ENCODE data around the gene WASL.
"Not testable (repeated sequence)": the region's sequence is repeated elsewhere in the genome, so short reads cannot be mapped to it uniquely, and the experiment has no call there.

WASL gene

DNA sequence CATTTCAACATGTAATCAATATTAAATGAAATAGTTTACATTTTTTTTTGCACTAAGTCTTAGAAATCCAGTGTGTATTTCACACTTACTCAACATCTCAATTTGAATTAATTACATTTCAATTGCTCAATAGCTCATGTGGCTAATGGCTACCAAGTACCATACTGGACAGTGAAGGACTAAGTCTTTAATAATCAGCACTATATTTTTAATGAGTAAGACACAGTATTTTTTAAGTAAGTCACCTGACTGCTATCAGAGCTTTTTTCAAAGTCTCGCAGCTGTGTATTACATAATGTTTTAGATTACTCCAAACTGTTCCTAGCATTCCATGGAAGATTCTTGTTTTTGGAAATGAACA, 19.6 kb downstream of the WASL start:
- Histone ChIP-seq H3K36me3 (ENCODE audit: insufficient read depth, low read depth, low read length) (no peaks in the 10 kb centered on the region; the same call in 1 of the 2 replicates), H3K27ac (ENCODE audit: low read length) (no peak overlapping the region), H3K9me3 (ENCODE audit: insufficient read depth, low read depth, low read length) (no peaks in the 10 kb centered on the region), H3K27me3 (ENCODE audit: insufficient read depth, low read length) (no peaks in the 10 kb centered on the region), H3K4me1 (ENCODE audit: insufficient read depth, low read length) (peaks cover 15% of the 10 kb centered on the region), H3K4me3 (ENCODE audit: low read length) (no peak overlapping the region), H3K9ac (ENCODE audit: low read depth, low read length) (no peak overlapping the region)

GRCh38 chr7:123727071-123727837, 21.5 kb downstream of the WASL start:
- Histone ChIP-seq H3K9me3 (ENCODE audit: insufficient read depth, low read depth, low read length) (no peaks in the 10 kb centered on the region), H3K27ac (ENCODE audit: low read length) (no peak overlapping the region), H3K4me1 (ENCODE audit: insufficient read depth, low read length) (peaks cover 24% of the 10 kb centered on the region), H3K4me3 (ENCODE audit: low read length) (no peak overlapping the region), H3K9ac (ENCODE audit: low read depth, low read length) (no peak overlapping the region), H3K36me3 (ENCODE audit: insufficient read depth, low read depth, low read length) (no peaks in the 10 kb centered on the region), H3K27me3 (ENCODE audit: insufficient read depth, low read length) (no peaks in the 10 kb centered on the region)

- no peaks in the 10 kb centered on the region for H3K27me3 ChIP-seq (ENCODE audit: insufficient read depth, low read length)
- H3K4me3 ChIP-seq (ENCODE audit: low read length): no peak overlapping the region
- no peaks in the 10 kb centered on the region for H3K9me3 ChIP-seq (ENCODE audit: insufficient read depth, low read depth, low read length)
- no peaks in the 10 kb centered on the region for H3K36me3 ChIP-seq (ENCODE audit: insufficient read depth, low read depth, low read length)
- peaks cover 24% of the 10 kb centered on the region for H3K4me1 ChIP-seq (ENCODE audit: insufficient read depth, low read length)
- no peak overlapping the region for H3K27ac ChIP-seq (ENCODE audit: low read length)
- H3K9ac ChIP-seq (ENCODE audit: low read depth, low read length): no peak overlapping the region
Observed at GRCh38 chr7:123725586-123726171, 23.1 kb downstream of the WASL start.

GRCh38 chr7:123724817-123725253, 24.0 kb downstream of the WASL start:
- Histone ChIP-seq H3K4me3 (ENCODE audit: low read length) (no peak overlapping the region), H3K36me3 (ENCODE audit: insufficient read depth, low read depth, low read length) (no peaks in the 10 kb centered on the region), H3K9ac (ENCODE audit: low read depth, low read length) (no peak overlapping the region), H3K27me3 (ENCODE audit: insufficient read depth, low read length) (no peaks in the 10 kb centered on the region), H3K9me3 (ENCODE audit: insufficient read depth, low read depth, low read length) (no peaks in the 10 kb centered on the region), H3K27ac (ENCODE audit: low read length) (no peak overlapping the region), H3K4me1 (ENCODE audit: insufficient read depth, low read length) (peaks cover 24% of the 10 kb centered on the region)

- no peak overlapping the region for H3K27ac ChIP-seq (ENCODE audit: low read length)
- peaks cover 24% of the 10 kb centered on the region for H3K4me1 ChIP-seq (ENCODE audit: insufficient read depth, low read length)
- no peaks in the 10 kb centered on the region for H3K36me3 ChIP-seq (ENCODE audit: insufficient read depth, low read depth, low read length)
- no peak overlapping the region for H3K4me3 ChIP-seq (ENCODE audit: low read length)
- H3K9me3 ChIP-seq (ENCODE audit: insufficient read depth, low read depth, low read length): no peaks in the 10 kb centered on the region
- no peaks in the 10 kb centered on the region for H3K27me3 ChIP-seq (ENCODE audit: insufficient read depth, low read length)
- no peak overlapping the region for H3K9ac ChIP-seq (ENCODE audit: low read depth, low read length)
Observed at GRCh38 chr7:123723913-123724312, 24.9 kb downstream of the WASL start.

GRCh38 chr7:123720527-123720926, 28.3 kb downstream of the WASL start:
- not testable (repeated sequence) for H3K9me3 ChIP-seq (ENCODE audit: insufficient read depth, low read depth, low read length); H3K9ac ChIP-seq (ENCODE audit: low read depth, low read length); H3K27me3 ChIP-seq (ENCODE audit: insufficient read depth, low read length); H3K4me3 ChIP-seq (ENCODE audit: low read length); H3K36me3 ChIP-seq (ENCODE audit: insufficient read depth, low read depth, low read length); H3K27ac ChIP-seq (ENCODE audit: low read length)
- H3K4me1 ChIP-seq (ENCODE audit: insufficient read depth, low read length): peaks cover 17% of the 10 kb centered on the region

DNA sequence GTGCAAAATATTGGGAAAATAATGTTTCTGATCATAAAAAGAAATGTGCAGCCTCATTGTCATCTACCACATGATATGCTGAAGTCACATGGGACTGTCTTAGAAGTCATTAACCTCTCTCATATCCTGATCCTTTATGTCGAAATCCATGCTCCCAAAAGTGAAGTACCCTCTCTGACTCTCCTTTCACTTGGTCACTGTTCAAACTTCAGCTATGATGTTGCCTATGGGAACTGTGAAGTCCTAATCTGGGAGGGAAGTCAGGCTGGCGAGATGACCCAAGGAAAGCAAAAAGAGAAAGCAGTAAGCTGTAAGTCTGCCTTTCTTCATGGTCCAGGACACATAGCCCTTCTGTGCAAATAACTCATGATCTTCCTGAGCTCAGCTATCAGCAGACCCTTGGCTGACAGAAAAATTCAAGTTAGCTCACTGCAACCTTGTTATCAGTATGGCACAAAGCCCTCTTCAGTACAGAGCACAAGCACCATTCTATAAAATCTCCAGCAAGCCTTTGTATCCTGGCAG, 29.5 kb downstream of the WASL start:
- Histone ChIP-seq H3K27me3 (ENCODE audit: insufficient read depth, low read length) (no peaks in the 10 kb centered on the region), H3K9ac (ENCODE audit: low read depth, low read length) (no peak overlapping the region), H3K4me3 (ENCODE audit: low read length) (no peak overlapping the region), H3K4me1 (ENCODE audit: insufficient read depth, low read length) (peaks cover 10% of the 10 kb centered on the region), H3K36me3 (ENCODE audit: insufficient read depth, low read depth, low read length) (no peaks in the 10 kb centered on the region), H3K27ac (ENCODE audit: low read length) (no peak overlapping the region), H3K9me3 (ENCODE audit: insufficient read depth, low read depth, low read length) (no peaks in the 10 kb centered on the region)

- H3K4me1 ChIP-seq (ENCODE audit: insufficient read depth, low read length): peaks cover 5% of the 10 kb centered on the region
Observed at GRCh38 chr7:123718773-123719172, 30.0 kb downstream of the WASL start.

GRCh38 chr7:123717689-123718088, 31.1 kb downstream of the WASL start:
- Histone ChIP-seq H3K9ac (ENCODE audit: low read depth, low read length) (no peak overlapping the region), H3K36me3 (ENCODE audit: insufficient read depth, low read depth, low read length) (no peaks in the 10 kb centered on the region), H3K4me1 (ENCODE audit: insufficient read depth, low read length) (no peaks in the 10 kb centered on the region; the same call in none of the 2 replicates), H3K4me3 (ENCODE audit: low read length) (no peak overlapping the region), H3K27me3 (ENCODE audit: insufficient read depth, low read length) (no peaks in the 10 kb centered on the region), H3K27ac (ENCODE audit: low read length) (no peak overlapping the region), H3K9me3 (ENCODE audit: insufficient read depth, low read depth, low read length) (no peaks in the 10 kb centered on the region)

More at GRCh38 chr7:123718773-123719172, 30.0 kb downstream of the WASL start:
- Histone ChIP-seq H3K36me3 (ENCODE audit: insufficient read depth, low read depth, low read length) (no peaks in the 10 kb centered on the region), H3K4me3 (ENCODE audit: low read length) (no peak overlapping the region), H3K27ac (ENCODE audit: low read length) (no peak overlapping the region), H3K27me3 (ENCODE audit: insufficient read depth, low read length) (no peaks in the 10 kb centered on the region), H3K9me3 (ENCODE audit: insufficient read depth, low read depth, low read length) (no peaks in the 10 kb centered on the region), H3K9ac (ENCODE audit: low read depth, low read length) (no peak overlapping the region)

GRCh38 chr7:123716877-123717276, 31.9 kb downstream of the WASL start:
- H3K4me1 ChIP-seq (ENCODE audit: insufficient read depth, low read length): no peaks in the 10 kb centered on the region; the same call in 1 of the 2 replicates
- no peak overlapping the region for H3K9ac ChIP-seq (ENCODE audit: low read depth, low read length)
- no peak overlapping the region for H3K27ac ChIP-seq (ENCODE audit: low read length)
- H3K9me3 ChIP-seq (ENCODE audit: insufficient read depth, low read depth, low read length): no peaks in the 10 kb centered on the region
- H3K36me3 ChIP-seq (ENCODE audit: insufficient read depth, low read depth, low read length): no peaks in the 10 kb centered on the region
- no peaks in the 10 kb centered on the region for H3K27me3 ChIP-seq (ENCODE audit: insufficient read depth, low read length)
- H3K4me3 ChIP-seq (ENCODE audit: low read length): no peak overlapping the region

DNA sequence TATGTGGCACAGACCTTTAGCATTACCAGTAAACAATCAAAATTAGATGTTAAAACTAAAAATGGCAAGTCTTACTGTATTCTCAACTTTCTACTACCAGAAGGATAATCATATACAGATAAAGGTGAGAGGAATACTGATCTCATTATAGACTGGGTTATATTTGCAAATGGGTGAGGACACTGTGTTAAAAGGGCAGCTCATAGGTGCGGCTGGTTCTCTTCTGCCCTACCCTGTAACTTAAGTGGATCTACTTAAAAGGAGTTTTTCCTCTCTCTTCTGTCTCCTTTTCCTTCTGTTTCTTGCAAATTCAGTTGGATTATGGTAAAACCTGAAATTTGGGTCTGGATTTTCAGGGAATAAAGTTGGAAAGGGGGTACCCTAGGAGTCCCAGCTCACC, 33.0 kb downstream of the WASL start:
- H3K27ac ChIP-seq (ENCODE audit: low read length): no peak overlapping the region
- peaks cover 2% of the 10 kb centered on the region; the same call in 1 of the 2 replicates for H3K4me1 ChIP-seq (ENCODE audit: insufficient read depth, low read length)
- H3K36me3 ChIP-seq (ENCODE audit: insufficient read depth, low read depth, low read length): no peaks in the 10 kb centered on the region
- H3K9ac ChIP-seq (ENCODE audit: low read depth, low read length): no peak overlapping the region
- H3K9me3 ChIP-seq (ENCODE audit: insufficient read depth, low read depth, low read length): no peaks in the 10 kb centered on the region
- no peak overlapping the region for H3K4me3 ChIP-seq (ENCODE audit: low read length)
- no peaks in the 10 kb centered on the region for H3K27me3 ChIP-seq (ENCODE audit: insufficient read depth, low read length)

GRCh38 chr7:123715198-123715597, 33.6 kb downstream of the WASL start:
- no peak overlapping the region for H3K9ac ChIP-seq (ENCODE audit: low read depth, low read length)
- H3K36me3 ChIP-seq (ENCODE audit: insufficient read depth, low read depth, low read length): no peaks in the 10 kb centered on the region
- H3K9me3 ChIP-seq (ENCODE audit: insufficient read depth, low read depth, low read length): no peaks in the 10 kb centered on the region
- no peak overlapping the region for H3K27ac ChIP-seq (ENCODE audit: low read length)
- H3K27me3 ChIP-seq (ENCODE audit: insufficient read depth, low read length): no peaks in the 10 kb centered on the region
- peaks cover 7% of the 10 kb centered on the region; the same call in 1 of the 2 replicates for H3K4me1 ChIP-seq (ENCODE audit: insufficient read depth, low read length)
- no peak overlapping the region for H3K4me3 ChIP-seq (ENCODE audit: low read length)
